WTC11 (cell line): ENCODE data around the gene KANSL1L. TPM values are rescaled to one million over a fixed set of nuclear protein-coding genes. Genes with fewer than 3 reads are reported as not detected.

Experiments
- ATAC-seq: fragments of 200-7000 bp; cut with Tn5 transposase; 2 replicates; pipeline ENCODE4 v1.10.0; 2021; ENCODE audit warnings: mild to moderate bottlenecking, moderate library complexity
- CTCF ChIA-PET: fragments of 300-600 bp; sonication (Branson Sonifier 250); formaldehyde crosslinking; loops from one replicate; lab custom pipeline; 2021; ENCODE audit warnings: antibody characterized with exemption; lab: Charles Lee
- POLR2A ChIA-PET: fragments of 350-600 bp; sonication (Branson Sonifier 250); formaldehyde crosslinking; loops from one replicate; lab custom pipeline; 2021; ENCODE audit warnings: antibody characterized with exemption; lab: Charles Lee
- DNase-seq: peaks from one replicate; pipeline ENCODE4 v3.0.0; 2021; ENCODE audit warnings: low spot score
- H3K27ac Mint-ChIP-seq: 2 replicates; pipeline ENCODE4 v1.8.0; 2021; ENCODE audit warnings: mixed read lengths
- H3K27me3 Mint-ChIP-seq: 2 replicates; pipeline ENCODE4 v1.8.0; 2021; ENCODE audit warnings: low read depth, mild to moderate bottlenecking, moderate library complexity, mixed read lengths
- H3K36me3 Mint-ChIP-seq: 2 replicates; pipeline ENCODE4 v1.8.0; 2021; ENCODE audit warnings: mixed read lengths
- H3K4me1 Mint-ChIP-seq: 2 replicates; pipeline ENCODE4 v1.8.0; 2022; ENCODE audit warnings: mixed read lengths
- H3K4me3 Mint-ChIP-seq: 2 replicates; pipeline ENCODE4 v1.8.0; 2021; ENCODE audit warnings: mild to moderate bottlenecking, moderate library complexity, mixed read lengths
- H3K9me3 Mint-ChIP-seq: 2 replicates; pipeline ENCODE4 v1.8.0; 2021; ENCODE audit warnings: mixed read lengths
- ERG ChIP-seq: fragments of 250-450 bp; sonication (Bioruptor Pico); IDR thresholded peaks from 2 replicates; pipeline ENCODE4 v1.8.0; 2021; ENCODE audit warnings: mild to moderate bottlenecking
- GABPB1 ChIP-seq: sonication (generic); formaldehyde crosslinking; IDR thresholded peaks from 2 replicates; pipeline ENCODE4 v1.8.1; 2023; ENCODE audit warnings: mild to moderate bottlenecking, missing genetic modification reagents
- MYBL2 ChIP-seq: sonication (generic); formaldehyde crosslinking; IDR thresholded peaks from 2 replicates; pipeline ENCODE4 v1.8.1; 2023; ENCODE audit warnings: mild to moderate bottlenecking, moderate library complexity, missing genetic modification reagents
- OVOL2 ChIP-seq: fragments of 250-450 bp; sonication (Bioruptor Pico); IDR thresholded peaks from 2 replicates; pipeline ENCODE4 v1.9.0; 2021; ENCODE audit warnings: mild to moderate bottlenecking, borderline replicate concordance
- SMAD3 ChIP-seq: sonication (generic); formaldehyde crosslinking; IDR thresholded peaks from 2 replicates; pipeline ENCODE4 v1.8.0; 2022; ENCODE audit warnings: missing genetic modification reagents, mild to moderate bottlenecking, borderline replicate concordance
- TEAD4 ChIP-seq: sonication (generic); formaldehyde crosslinking; IDR thresholded peaks from 2 replicates; pipeline ENCODE4 v1.8.0; 2022; ENCODE audit warnings: mild to moderate bottlenecking, missing genetic modification reagents
- ZNF121 ChIP-seq: sonication (generic); formaldehyde crosslinking; IDR thresholded peaks from 2 replicates; pipeline ENCODE4 v1.8.0; 2023; ENCODE audit warnings: missing genetic modification reagents
- total RNA-seq: library from RNA; stranded (reverse); gene quantifications from 3 replicates; pipeline ENCODE4 v1.2.3, GENCODE V29; 2021
- TF ChIP-seq, protein P1 (sequence below): sonication (generic); formaldehyde crosslinking; IDR thresholded peaks from 2 replicates; pipeline ENCODE4 v1.8.0; 2022; ENCODE audit warnings: mild to moderate bottlenecking, missing genetic modification reagents
- TF ChIP-seq, protein P2 (sequence below): sonication (generic); formaldehyde crosslinking; IDR thresholded peaks from 2 replicates; pipeline ENCODE4 v1.8.0; 2022; ENCODE audit warnings: mild to moderate bottlenecking, missing genetic modification reagents
- TF ChIP-seq, protein P3 (sequence below): sonication (generic); formaldehyde crosslinking; conservative IDR thresholded peaks from 2 replicates; pipeline ENCODE4 v1.8.1; 2023; ENCODE audit warnings: mild to moderate bottlenecking, low read depth, missing genetic modification reagents, moderate library complexity
- TF ChIP-seq, protein P4 (sequence below): sonication (generic); formaldehyde crosslinking; IDR thresholded peaks from 2 replicates; pipeline ENCODE4 v1.8.1; 2023; ENCODE audit warnings: mild to moderate bottlenecking, moderate library complexity, missing genetic modification reagents

The KANSL1L gene
- total RNA-seq, 1 experiment from 2014 or later, result 11.4 TPM

DNA sequence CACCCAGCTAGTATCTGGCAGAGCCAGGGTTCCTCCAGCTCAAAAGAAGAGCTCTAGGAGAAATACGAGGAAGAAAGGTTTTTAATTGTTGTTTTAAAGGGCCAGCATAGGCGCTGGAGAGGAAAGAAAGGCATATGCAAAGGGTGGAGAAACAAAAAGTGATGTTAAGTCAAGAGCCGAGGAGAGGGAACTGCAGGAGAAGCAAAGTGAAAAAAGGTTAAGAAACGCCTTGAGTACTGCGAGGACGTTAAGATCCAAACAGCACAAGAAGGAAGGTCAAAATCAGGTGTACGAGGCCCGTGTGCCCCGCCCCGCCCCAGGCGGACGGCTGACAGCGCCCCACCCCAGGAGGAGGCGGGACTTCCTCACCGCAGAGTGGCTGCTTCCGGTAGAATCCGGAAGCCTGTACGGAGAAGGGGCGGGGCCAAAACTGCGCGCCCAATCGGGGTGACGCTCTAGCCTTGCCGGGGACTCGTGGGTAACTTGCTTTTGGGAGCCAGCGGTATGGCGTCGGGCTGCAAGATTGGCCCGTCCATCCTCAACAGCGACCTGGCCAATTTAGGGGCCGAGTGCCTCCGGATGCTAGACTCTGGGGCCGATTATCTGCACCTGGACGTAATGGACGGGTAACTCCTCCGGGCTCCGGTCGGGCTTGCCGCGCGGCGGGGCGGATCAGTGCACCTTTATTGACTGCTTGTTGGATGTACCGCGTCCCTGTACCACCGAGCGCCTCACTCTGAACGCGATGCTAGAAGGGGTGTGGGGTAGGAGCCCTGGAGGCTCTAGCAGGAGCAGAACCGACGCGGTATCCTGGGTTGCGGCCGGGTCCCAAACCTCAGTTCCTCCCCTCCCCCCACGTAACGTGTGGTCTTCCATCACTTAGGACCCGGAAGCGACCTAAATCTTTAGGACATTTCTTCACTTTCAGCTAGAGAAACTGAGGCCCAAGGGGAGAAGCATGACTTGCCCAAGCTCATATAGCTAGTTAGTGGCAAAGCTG, 168.8 kb downstream of the KANSL1L start, which contains the start of gene RPE (continued):
- TF ChIP-seq SMAD3 (CRISPR knock-in tag) (peak; percentile 32; the same call in 1 of the 2 replicates), TEAD4 (CRISPR knock-in tag) (0 out of 2 replicates have a peak, but pooled peaks have one; percentile 11), ERG (no peak)
- TF ChIP-seq, protein P1, sequence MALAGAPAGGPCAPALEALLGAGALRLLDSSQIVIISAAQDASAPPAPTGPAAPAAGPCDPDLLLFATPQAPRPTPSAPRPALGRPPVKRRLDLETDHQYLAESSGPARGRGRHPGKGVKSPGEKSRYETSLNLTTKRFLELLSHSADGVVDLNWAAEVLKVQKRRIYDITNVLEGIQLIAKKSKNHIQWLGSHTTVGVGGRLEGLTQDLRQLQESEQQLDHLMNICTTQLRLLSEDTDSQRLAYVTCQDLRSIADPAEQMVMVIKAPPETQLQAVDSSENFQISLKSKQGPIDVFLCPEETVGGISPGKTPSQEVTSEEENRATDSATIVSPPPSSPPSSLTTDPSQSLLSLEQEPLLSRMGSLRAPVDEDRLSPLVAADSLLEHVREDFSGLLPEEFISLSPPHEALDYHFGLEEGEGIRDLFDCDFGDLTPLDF (CRISPR knock-in tag), result peak; percentile 63; the same call in 1 of the 2 replicates

- TF ChIP-seq ZNF121 (CRISPR knock-in tag), result 0 out of 2 replicates have a peak, but pooled peaks have one; percentile 7
- no peak for TF ChIP-seq OVOL2 (CRISPR knock-in tag)
- ChIA-PET CTCF (no interaction called here), POLR2A (no interaction called here)
- H3K27me3 Mint-ChIP-seq, result peaks cover 11% of the 10 kb centered on the region
- peaks cover 8% of the 10 kb centered on the region; the same call in 1 of the 2 replicates for H3K9me3 Mint-ChIP-seq
- H3K4me1 Mint-ChIP-seq, result peaks cover 25% of the 10 kb centered on the region
- 0 out of 2 replicates have a peak, but pooled peaks cover 4% of the 10 kb centered on the region for H3K36me3 Mint-ChIP-seq
- no peak overlapping the region for H3K27ac Mint-ChIP-seq
- H3K4me3 Mint-ChIP-seq, result no peak overlapping the region; the same call in 1 of the 2 replicates
- ATAC-seq (no peak), DNase-seq (no peak)
These were observed 170.5 kb downstream of the KANSL1L start for GRCh38 chr2:210000464-210001324.

DNA sequence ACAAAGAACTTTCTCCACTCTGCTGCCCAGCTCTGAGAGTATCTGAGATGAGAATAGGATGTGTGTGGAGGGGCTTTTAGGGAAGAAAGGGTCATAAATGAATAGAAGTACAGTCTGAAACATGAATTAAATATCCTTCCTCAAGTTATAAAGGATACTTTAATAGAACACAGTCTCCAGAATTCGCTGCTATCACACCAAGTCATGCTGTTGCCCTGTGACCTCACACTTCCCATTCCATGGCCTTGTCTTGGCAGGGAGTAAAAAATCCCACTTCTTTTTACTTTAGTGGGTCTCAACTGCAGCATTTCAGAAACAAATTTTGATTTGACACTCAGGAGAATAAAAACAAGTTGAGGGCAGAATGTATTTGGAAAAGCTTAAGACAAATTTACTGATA, 172.6 kb downstream of the KANSL1L start:
- 0 out of 2 replicates have a peak, but pooled peaks cover 4% of the 10 kb centered on the region for H3K36me3 Mint-ChIP-seq
- TF ChIP-seq, protein P2, sequence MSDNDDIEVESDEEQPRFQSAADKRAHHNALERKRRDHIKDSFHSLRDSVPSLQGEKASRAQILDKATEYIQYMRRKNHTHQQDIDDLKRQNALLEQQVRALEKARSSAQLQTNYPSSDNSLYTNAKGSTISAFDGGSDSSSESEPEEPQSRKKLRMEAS (CRISPR knock-in tag), result no peak
- no peak for TF ChIP-seq GABPB1 (CRISPR knock-in tag)
- no peak for TF ChIP-seq MYBL2 (CRISPR knock-in tag)
- TF ChIP-seq, protein P3, sequence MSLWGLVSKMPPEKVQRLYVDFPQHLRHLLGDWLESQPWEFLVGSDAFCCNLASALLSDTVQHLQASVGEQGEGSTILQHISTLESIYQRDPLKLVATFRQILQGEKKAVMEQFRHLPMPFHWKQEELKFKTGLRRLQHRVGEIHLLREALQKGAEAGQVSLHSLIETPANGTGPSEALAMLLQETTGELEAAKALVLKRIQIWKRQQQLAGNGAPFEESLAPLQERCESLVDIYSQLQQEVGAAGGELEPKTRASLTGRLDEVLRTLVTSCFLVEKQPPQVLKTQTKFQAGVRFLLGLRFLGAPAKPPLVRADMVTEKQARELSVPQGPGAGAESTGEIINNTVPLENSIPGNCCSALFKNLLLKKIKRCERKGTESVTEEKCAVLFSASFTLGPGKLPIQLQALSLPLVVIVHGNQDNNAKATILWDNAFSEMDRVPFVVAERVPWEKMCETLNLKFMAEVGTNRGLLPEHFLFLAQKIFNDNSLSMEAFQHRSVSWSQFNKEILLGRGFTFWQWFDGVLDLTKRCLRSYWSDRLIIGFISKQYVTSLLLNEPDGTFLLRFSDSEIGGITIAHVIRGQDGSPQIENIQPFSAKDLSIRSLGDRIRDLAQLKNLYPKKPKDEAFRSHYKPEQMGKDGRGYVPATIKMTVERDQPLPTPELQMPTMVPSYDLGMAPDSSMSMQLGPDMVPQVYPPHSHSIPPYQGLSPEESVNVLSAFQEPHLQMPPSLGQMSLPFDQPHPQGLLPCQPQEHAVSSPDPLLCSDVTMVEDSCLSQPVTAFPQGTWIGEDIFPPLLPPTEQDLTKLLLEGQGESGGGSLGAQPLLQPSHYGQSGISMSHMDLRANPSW (CRISPR knock-in tag), result no peak
- TF ChIP-seq, protein P4, sequence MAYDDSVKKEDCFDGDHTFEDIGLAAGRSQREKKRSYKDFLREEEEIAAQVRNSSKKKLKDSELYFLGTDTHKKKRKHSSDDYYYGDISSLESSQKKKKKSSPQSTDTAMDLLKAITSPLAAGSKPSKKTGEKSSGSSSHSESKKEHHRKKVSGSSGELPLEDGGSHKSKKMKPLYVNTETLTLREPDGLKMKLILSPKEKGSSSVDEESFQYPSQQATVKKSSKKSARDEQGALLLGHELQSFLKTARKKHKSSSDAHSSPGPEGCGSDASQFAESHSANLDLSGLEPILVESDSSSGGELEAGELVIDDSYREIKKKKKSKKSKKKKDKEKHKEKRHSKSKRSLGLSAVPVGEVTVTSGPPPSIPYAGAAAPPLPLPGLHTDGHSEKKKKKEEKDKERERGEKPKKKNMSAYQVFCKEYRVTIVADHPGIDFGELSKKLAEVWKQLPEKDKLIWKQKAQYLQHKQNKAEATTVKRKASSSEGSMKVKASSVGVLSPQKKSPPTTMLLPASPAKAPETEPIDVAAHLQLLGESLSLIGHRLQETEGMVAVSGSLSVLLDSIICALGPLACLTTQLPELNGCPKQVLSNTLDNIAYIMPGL (CRISPR knock-in tag), result no peak
- no peak overlapping the region for H3K4me3 Mint-ChIP-seq
- H3K27ac Mint-ChIP-seq, result no peak overlapping the region
- DNase-seq, result no peak
- peaks cover 8% of the 10 kb centered on the region; the same call in 1 of the 2 replicates for H3K9me3 Mint-ChIP-seq
- CTCF ChIA-PET, result no interaction called here
- POLR2A ChIA-PET, result no interaction called here
- H3K4me1 Mint-ChIP-seq, result peaks cover 18% of the 10 kb centered on the region
- ATAC-seq, result no peak
- peaks cover 14% of the 10 kb centered on the region for H3K27me3 Mint-ChIP-seq
